Tibial nerve (tissue), 4 donors: ENCODE results near the gene DNAJC13. TPM values are rescaled to one million over a fixed set of nuclear protein-coding genes. Genes with fewer than 3 reads are reported as not detected.

Experiments used
- DNase-seq, 2 donors: peaks; one replicate each; pipeline ENCODE4 v3.0.0-alpha.2; 2019; ENCODE audit warnings: low spot score in 2 of 2
- H3K27ac ChIP-seq, 4 donors: fragments of 200-600 bp; sonication (generic) in 3 of 4; one replicate each; pipeline ENCODE4 v1.5.1; 2017 to 2019; ENCODE audit warnings: mild to moderate bottlenecking in 1 of 4
- H3K27me3 ChIP-seq, 2 donors: fragments of 200-600 bp; sonication (generic) in 1 of 2; one replicate each; pipeline versions ENCODE4 v1.5.1 to v1.6.0; 2017 to 2019
- H3K36me3 ChIP-seq, 3 donors: fragments of 200-600 bp; sonication (generic); one replicate each; pipeline ENCODE4 v1.5.1; 2018 to 2019
- H3K4me1 ChIP-seq, 4 donors: fragments of 200-600 bp; sonication (generic) in 3 of 4; one replicate each; pipeline ENCODE4 v1.5.1; 2017 to 2019
- H3K4me3 ChIP-seq, 4 donors: fragments of 200-600 bp; sonication (generic) in 3 of 4; one replicate each; pipeline ENCODE4 v1.5.1; 2017 to 2019; ENCODE audit warnings: mild to moderate bottlenecking in 1 of 4, moderate library complexity in 1 of 4
- H3K9me3 ChIP-seq, 4 donors: fragments of 200-600 bp; sonication (generic) in 3 of 4; one replicate each; pipeline ENCODE4 v1.5.1; 2017 to 2019
- CTCF ChIP-seq, 5 experiments: fragments of 200-600 bp in 3 of 5; fragments of 450-650 bp in 2 of 5; sonication (generic) in 3 of 5; IDR thresholded peaks; one replicate each; pipeline ENCODE4 v1.5.1; 2016 to 2019; ENCODE audit warnings: antibody characterized with exemption in 5 of 5, mild to moderate bottlenecking in 3 of 5, moderate library complexity in 2 of 5
- EP300 ChIP-seq, 2 donors: sonication (generic); formaldehyde crosslinking; IDR thresholded peaks; one replicate each; pipeline ENCODE4 v1.6.1; 2017; ENCODE audit warnings: antibody characterized with exemption in 2 of 2, mild to moderate bottlenecking in 1 of 2
- POLR2A ChIP-seq, 2 donors: fragments of 450-650 bp; IDR thresholded peaks; one replicate each; pipeline ENCODE4 v1.6.1; 2017; ENCODE audit warnings: antibody characterized with exemption in 2 of 2, mild to moderate bottlenecking in 2 of 2, moderate library complexity in 2 of 2
- whole genome bisulfite sequencing, 2 donors: methylation state at CpG; one replicate each; pipeline ENCODE4 v1.1.5; 2018; 5-methylcytosine and 5-hydroxymethylcytosine counted together
- total RNA-seq, 4 donors: library from RNA; depleted of rRNA; stranded (reverse); fragments of >200 nt; gene quantifications; one replicate each; pipeline ENCODE4 v1.1.0, GENCODE V29; 2016

The DNAJC13 gene
- total RNA-seq, 4 donors from 2014 or later = 43.3 to 62.8 (median 56.0) TPM

GRCh38 chr3:132564070-132564465, 146.8 kb downstream of the DNAJC13 start:
- Histone ChIP-seq H3K9me3 (no peaks in the 10 kb centered on the region), H3K4me1 (no peaks in the 10 kb centered on the region), H3K4me3 (no peak overlapping the region), H3K27me3 (no peaks in the 10 kb centered on the region), H3K27ac (no peak overlapping the region), H3K36me3 (peaks cover 0 to 30% (median 0%) of the 10 kb centered on the region in 3 donors)
- WGBS, 2 donors = 73 to 78% methylated on average over 2 of the region's 2 CpGs
- DNase-seq = no peak
- TF ChIP-seq POLR2A (IDR thresholded peaks at IDR 0.05) (no peak), EP300 (IDR thresholded peaks at IDR 0.05) (no peak), CTCF (IDR thresholded peaks at IDR 0.05) (no peak)

- no peak for DNase-seq
- TF ChIP-seq EP300 (IDR thresholded peaks at IDR 0.05) (no peak), POLR2A (IDR thresholded peaks at IDR 0.05) (no peak), CTCF (IDR thresholded peaks at IDR 0.05) (no peak)
- no peaks in the 10 kb centered on the region for H3K4me1 ChIP-seq
- no peaks in the 10 kb centered on the region for H3K27me3 ChIP-seq
- H3K36me3 ChIP-seq = peaks cover 0 to 25% (median 0%) of the 10 kb centered on the region in 3 donors
- peaks cover 0 to 5% (median 0%) of the 10 kb centered on the region in 4 donors for H3K9me3 ChIP-seq
- H3K27ac ChIP-seq = no peak overlapping the region
- 59 to 77% methylated on average over 2 of the region's 2 CpGs for WGBS, 2 donors
- H3K4me3 ChIP-seq = no peak overlapping the region
These were observed 151.1 kb downstream of the DNAJC13 start for GRCh38 chr3:132568422-132568821.

GRCh38 chr3:132569153-132569552, 151.9 kb downstream of the DNAJC13 start:
- no peak for DNase-seq
- Histone ChIP-seq H3K36me3 (peaks cover 0 to 32% (median 0%) of the 10 kb centered on the region in 3 donors), H3K4me3 (no peak overlapping the region), H3K27me3 (no peaks in the 10 kb centered on the region), H3K4me1 (peaks cover 0 to 7% (median 0%) of the 10 kb centered on the region in 4 donors), H3K27ac (peak overlapping the region in 1 of 4 donors; percentile 20), H3K9me3 (peaks cover 0 to 5% (median 0%) of the 10 kb centered on the region in 4 donors)
- 34 to 47% methylated on average over 2 of the region's 2 CpGs for WGBS, 2 donors
- TF ChIP-seq CTCF (IDR thresholded peaks at IDR 0.05) (no peak), EP300 (IDR thresholded peaks at IDR 0.05) (no peak), POLR2A (IDR thresholded peaks at IDR 0.05) (no peak)

GRCh38 chr3:132569580-132569979, 152.3 kb downstream of the DNAJC13 start:
- no peak for DNase-seq
- Histone ChIP-seq H3K9me3 (peaks cover 0 to 5% (median 0%) of the 10 kb centered on the region in 4 donors), H3K4me3 (no peak overlapping the region), H3K27ac (peak overlapping the region in 1 of 4 donors; percentile 12), H3K4me1 (peaks cover 0 to 11% (median 0%) of the 10 kb centered on the region in 4 donors), H3K36me3 (peaks cover 0 to 34% (median 0%) of the 10 kb centered on the region in 3 donors), H3K27me3 (no peaks in the 10 kb centered on the region)
- TF ChIP-seq EP300 (IDR thresholded peaks at IDR 0.05) (no peak), POLR2A (IDR thresholded peaks at IDR 0.05) (no peak), CTCF (IDR thresholded peaks at IDR 0.05) (no peak)
- 56 to 72% methylated on average over 1 of the region's 1 CpG for WGBS, 2 donors

- no peak for TF ChIP-seq CTCF (IDR thresholded peaks at IDR 0.05)
- TF ChIP-seq EP300 (IDR thresholded peaks at IDR 0.05) = no peak
- TF ChIP-seq POLR2A (IDR thresholded peaks at IDR 0.05) = no peak
- Histone ChIP-seq H3K4me3 (no peak overlapping the region), H3K9me3 (peaks cover 0 to 5% (median 0%) of the 10 kb centered on the region in 4 donors), H3K27ac (peak overlapping the region in 1 of 4 donors; percentile 12), H3K4me1 (peaks cover 0 to 12% (median 0%) of the 10 kb centered on the region in 4 donors), H3K27me3 (no peaks in the 10 kb centered on the region), H3K36me3 (peaks cover 0 to 34% (median 0%) of the 10 kb centered on the region in 3 donors)
- no peak for DNase-seq
- WGBS, 2 donors = 65 to 70% methylated on average over 2 of the region's 2 CpGs
These were observed 152.7 kb downstream of the DNAJC13 start for GRCh38 chr3:132570016-132570415.
